ENCODE measurements around the gene BAIAP3. TPM values are rescaled to one million over a fixed set of nuclear protein-coding genes. Genes with fewer than 3 reads are reported as not detected.

Gene BAIAP3
- total RNA-seq, 2 experiments from 2014 or later: 3.2 to 6.3 TPM

DNA sequence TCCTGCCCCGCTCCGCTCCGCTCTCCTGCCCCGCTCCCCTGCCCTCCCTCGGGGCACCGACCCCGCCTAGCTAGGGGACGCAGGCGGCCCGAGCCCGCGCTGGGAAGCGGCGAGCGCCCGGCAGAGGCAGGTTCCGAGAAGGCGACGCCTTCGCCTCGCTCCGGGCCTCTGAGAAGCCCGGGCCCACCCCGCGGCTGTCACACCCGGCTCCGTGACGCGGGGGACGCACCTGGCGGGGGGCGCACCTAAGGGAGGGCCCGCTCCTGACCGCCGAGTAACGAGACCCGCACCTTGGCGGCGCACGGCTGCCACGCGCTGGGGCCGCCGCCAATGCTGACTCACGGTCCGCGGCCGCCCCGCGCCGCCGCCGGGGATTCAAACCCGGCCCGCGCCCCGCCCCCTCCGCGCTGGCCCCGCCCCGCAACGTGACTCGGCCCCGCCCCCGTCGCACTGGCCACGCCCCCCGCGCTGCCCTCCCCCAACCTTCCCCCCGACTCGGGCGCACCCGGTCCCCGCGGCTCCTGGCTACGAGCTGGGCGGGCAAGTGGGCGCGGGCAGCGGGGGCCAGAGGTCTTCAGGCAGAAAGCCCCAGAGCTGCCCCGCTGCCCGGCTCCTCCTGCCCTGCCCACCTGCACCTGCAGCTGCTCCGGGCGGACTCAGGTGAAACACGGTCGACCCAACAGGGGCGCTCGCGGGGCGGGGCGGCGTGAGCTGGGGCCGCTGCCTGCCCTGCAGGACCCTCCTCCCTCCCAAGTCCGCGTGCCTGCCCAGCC is 46.0 kb downstream of the BAIAP3 start:
- Histone ChIP-seq H4K20me1 (ENCODE audit: insufficient read depth, low read length) (no peaks in the 10 kb centered on the region), H3K79me2 (ENCODE audit: insufficient read depth, low read depth, low read length) (no peaks in the 10 kb centered on the region), H3K9me3 (ENCODE audit: low read length) (no peaks in the 10 kb centered on the region), H3K36me3 (ENCODE audit: insufficient read depth, low read length) (no peaks in the 10 kb centered on the region), H2AFZ (ENCODE audit: low read length) (0 out of 2 replicates have a peak overlapping the region, but pooled peaks have one; percentile 7), H3K27ac (ENCODE audit: low read depth, low read length, poor library complexity, severe bottlenecking) (no peak overlapping the region), H3K4me3 (ENCODE audit: low read depth, low read length, poor library complexity, severe bottlenecking) (peak overlapping the region; percentile 69), H3K4me1 (ENCODE audit: insufficient read depth, low read length, poor library complexity, severe bottlenecking) (peaks cover 5% of the 10 kb centered on the region), H3K9me2 (ENCODE audit: insufficient read depth, low read length) (no peaks in the 10 kb centered on the region), H3K4me2 (ENCODE audit: low read length) (peak overlapping the region; percentile 88)
- BruUV-seq (replicated peaks): no TSS peak
- ChIA-PET POLR2A (interaction anchor here (0.6 to 0.7 kb wide), 2 partner anchors 17 to 70 kb away, joined by 3 to 5 read pairs; partner anchors contain the start of gene UBE2I), CTCF (ENCODE audit: unreplicated experiment) (interaction anchor here (0.6 to 0.9 kb wide), 2 partner anchors 10 to 1044 kb away, joined by 3 to 7 read pairs; no protein-coding TSS in a partner anchor)
- TF ChIP-seq EZH2phosphoT487 (IDR thresholded peaks at IDR 0.05; ENCODE audit: borderline replicate concordance, low read depth, low read length): no peak
- TF ChIP-seq, protein P1, sequence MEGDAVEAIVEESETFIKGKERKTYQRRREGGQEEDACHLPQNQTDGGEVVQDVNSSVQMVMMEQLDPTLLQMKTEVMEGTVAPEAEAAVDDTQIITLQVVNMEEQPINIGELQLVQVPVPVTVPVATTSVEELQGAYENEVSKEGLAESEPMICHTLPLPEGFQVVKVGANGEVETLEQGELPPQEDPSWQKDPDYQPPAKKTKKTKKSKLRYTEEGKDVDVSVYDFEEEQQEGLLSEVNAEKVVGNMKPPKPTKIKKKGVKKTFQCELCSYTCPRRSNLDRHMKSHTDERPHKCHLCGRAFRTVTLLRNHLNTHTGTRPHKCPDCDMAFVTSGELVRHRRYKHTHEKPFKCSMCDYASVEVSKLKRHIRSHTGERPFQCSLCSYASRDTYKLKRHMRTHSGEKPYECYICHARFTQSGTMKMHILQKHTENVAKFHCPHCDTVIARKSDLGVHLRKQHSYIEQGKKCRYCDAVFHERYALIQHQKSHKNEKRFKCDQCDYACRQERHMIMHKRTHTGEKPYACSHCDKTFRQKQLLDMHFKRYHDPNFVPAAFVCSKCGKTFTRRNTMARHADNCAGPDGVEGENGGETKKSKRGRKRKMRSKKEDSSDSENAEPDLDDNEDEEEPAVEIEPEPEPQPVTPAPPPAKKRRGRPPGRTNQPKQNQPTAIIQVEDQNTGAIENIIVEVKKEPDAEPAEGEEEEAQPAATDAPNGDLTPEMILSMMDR (conservative IDR thresholded peaks at IDR 0.05; ENCODE audit: low read length): peak; percentile 43
- DNase-seq (ENCODE audit: low spot score): peak; percentile 73
- intact Hi-C loops (cut with micrococcal nuclease; ENCODE audit: unreplicated experiment): no loop called here

DNA sequence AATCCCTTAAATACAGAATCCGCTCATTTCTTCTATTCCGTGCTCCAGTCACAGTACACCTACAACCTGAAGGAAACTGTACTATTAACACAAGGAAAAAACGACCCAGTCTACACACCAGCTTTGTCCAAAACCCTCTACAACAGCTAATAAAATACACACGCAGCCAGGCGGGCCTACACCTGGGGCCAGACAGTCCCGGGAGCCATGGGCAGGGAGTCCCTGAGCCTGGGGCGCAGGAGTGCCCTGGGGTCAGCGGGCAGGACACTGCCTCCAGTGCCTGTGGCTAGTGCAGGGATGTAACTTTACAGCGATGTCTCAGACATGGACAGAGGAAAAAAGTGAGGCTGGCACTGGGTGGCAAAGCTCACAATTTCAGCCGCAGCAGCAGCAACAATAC is 46.8 kb downstream of the BAIAP3 start:
- Histone ChIP-seq H3K9me3 (ENCODE audit: low read length) (no peaks in the 10 kb centered on the region), H2AFZ (ENCODE audit: low read length) (no peak overlapping the region), H3K36me3 (ENCODE audit: insufficient read depth, low read length) (no peaks in the 10 kb centered on the region), H3K4me1 (ENCODE audit: insufficient read depth, low read length, poor library complexity, severe bottlenecking) (peaks cover 5% of the 10 kb centered on the region), H3K79me2 (ENCODE audit: insufficient read depth, low read depth, low read length) (no peaks in the 10 kb centered on the region), H3K4me3 (ENCODE audit: low read depth, low read length, poor library complexity, severe bottlenecking) (peak overlapping the region; percentile 69), H3K9me2 (ENCODE audit: insufficient read depth, low read length) (no peaks in the 10 kb centered on the region), H3K27ac (ENCODE audit: low read depth, low read length, poor library complexity, severe bottlenecking) (no peak overlapping the region), H4K20me1 (ENCODE audit: insufficient read depth, low read length) (no peaks in the 10 kb centered on the region), H3K4me2 (ENCODE audit: low read length) (peak overlapping the region; percentile 88; the same call in 1 of the 2 replicates)
- BruUV-seq (replicated peaks): no TSS peak
- no peak for DNase-seq (ENCODE audit: low spot score)
- intact Hi-C loops (cut with micrococcal nuclease; ENCODE audit: unreplicated experiment): no loop called here
- ChIA-PET POLR2A (interaction anchor here (0.6 kb wide), 1 partner anchor 71 kb away, joined by 3 read pairs; the partner anchor contains the start of gene UBE2I), CTCF (ENCODE audit: unreplicated experiment) (interaction anchor here (0.9 kb wide), 1 partner anchor 11 kb away, joined by 3 read pairs; no protein-coding TSS in a partner anchor)
- TF ChIP-seq, protein P1 (conservative IDR thresholded peaks at IDR 0.05; ENCODE audit: low read length): no peak

All from OCI-LY7 (cell line).